Activated naive CD4-positive, alpha-beta T cell treated with anti-CD3 and anti-CD28 coated beads, Interleukin-2, amount 10 ng/mL, durations not matched to agents 7 days and 5 days (primary cell): ENCODE data around the gene SNRPB2.

Experiments
- CTCF ChIA-PET: fragments of 350-600 bp; sonication (Branson Sonifier 250); formaldehyde crosslinking; loops from one replicate; lab custom pipeline; 2021; ENCODE audit warnings: antibody characterized with exemption; lab: Charles Lee
- DNase-seq: peaks from one replicate; pipeline ENCODE4 v3.0.0-alpha.2; 2020
- H3K27ac Mint-ChIP-seq: one replicate; pipeline ENCODE4 v1.8.0; 2021; ENCODE audit warnings: mild to moderate bottlenecking, moderate library complexity, mixed read lengths
- H3K27me3 Mint-ChIP-seq: one replicate; pipeline ENCODE4 v1.8.0; 2021; ENCODE audit warnings: mild to moderate bottlenecking, mixed read lengths
- H3K36me3 Mint-ChIP-seq: one replicate; pipeline ENCODE4 v1.8.0; 2021; ENCODE audit warnings: mixed read lengths
- H3K4me1 Mint-ChIP-seq: one replicate; pipeline ENCODE4 v1.8.0; 2021; ENCODE audit warnings: mixed read lengths
- H3K4me3 Mint-ChIP-seq: one replicate; pipeline ENCODE4 v1.8.0; 2021; ENCODE audit warnings: mild to moderate bottlenecking, moderate library complexity, mixed read lengths
- H3K9me3 Mint-ChIP-seq: one replicate; pipeline ENCODE4 v1.8.0; 2021; ENCODE audit warnings: mixed read lengths

The SNRPB2 gene

GRCh38 chr20:16778159-16778558, 48.3 kb downstream of the SNRPB2 start:
- no peaks in the 10 kb centered on the region for H3K4me1 Mint-ChIP-seq
- no peaks in the 10 kb centered on the region for H3K36me3 Mint-ChIP-seq
- H3K27me3 Mint-ChIP-seq, result peaks cover 6% of the 10 kb centered on the region
- no peak overlapping the region for H3K27ac Mint-ChIP-seq
- CTCF ChIA-PET, result no interaction called here
- no peak for DNase-seq
- no peak overlapping the region for H3K4me3 Mint-ChIP-seq
- H3K9me3 Mint-ChIP-seq, result no peaks in the 10 kb centered on the region

- H3K4me3 Mint-ChIP-seq, result no peak overlapping the region
- no peaks in the 10 kb centered on the region for H3K36me3 Mint-ChIP-seq
- H3K4me1 Mint-ChIP-seq, result no peaks in the 10 kb centered on the region
- DNase-seq, result no peak
- no peaks in the 10 kb centered on the region for H3K27me3 Mint-ChIP-seq
- no peaks in the 10 kb centered on the region for H3K9me3 Mint-ChIP-seq
- CTCF ChIA-PET, result no interaction called here
- H3K27ac Mint-ChIP-seq, result no peak overlapping the region
Measured at GRCh38 chr20:16781496-16781895, 51.7 kb downstream of the SNRPB2 start.

GRCh38 chr20:16785226-16785625, 55.4 kb downstream of the SNRPB2 start:
- no peaks in the 10 kb centered on the region for H3K36me3 Mint-ChIP-seq
- no peak for DNase-seq
- no peaks in the 10 kb centered on the region for H3K9me3 Mint-ChIP-seq
- CTCF ChIA-PET, result no interaction called here
- no peak overlapping the region for H3K27ac Mint-ChIP-seq
- H3K4me3 Mint-ChIP-seq, result no peak overlapping the region
- H3K4me1 Mint-ChIP-seq, result no peaks in the 10 kb centered on the region
- H3K27me3 Mint-ChIP-seq, result no peaks in the 10 kb centered on the region
